ENCODE data around the gene SS18L1.
A peak's percentile ranks its signal among the peaks of the same experiment; 100 is the strongest.

SS18L1 gene

DNA sequence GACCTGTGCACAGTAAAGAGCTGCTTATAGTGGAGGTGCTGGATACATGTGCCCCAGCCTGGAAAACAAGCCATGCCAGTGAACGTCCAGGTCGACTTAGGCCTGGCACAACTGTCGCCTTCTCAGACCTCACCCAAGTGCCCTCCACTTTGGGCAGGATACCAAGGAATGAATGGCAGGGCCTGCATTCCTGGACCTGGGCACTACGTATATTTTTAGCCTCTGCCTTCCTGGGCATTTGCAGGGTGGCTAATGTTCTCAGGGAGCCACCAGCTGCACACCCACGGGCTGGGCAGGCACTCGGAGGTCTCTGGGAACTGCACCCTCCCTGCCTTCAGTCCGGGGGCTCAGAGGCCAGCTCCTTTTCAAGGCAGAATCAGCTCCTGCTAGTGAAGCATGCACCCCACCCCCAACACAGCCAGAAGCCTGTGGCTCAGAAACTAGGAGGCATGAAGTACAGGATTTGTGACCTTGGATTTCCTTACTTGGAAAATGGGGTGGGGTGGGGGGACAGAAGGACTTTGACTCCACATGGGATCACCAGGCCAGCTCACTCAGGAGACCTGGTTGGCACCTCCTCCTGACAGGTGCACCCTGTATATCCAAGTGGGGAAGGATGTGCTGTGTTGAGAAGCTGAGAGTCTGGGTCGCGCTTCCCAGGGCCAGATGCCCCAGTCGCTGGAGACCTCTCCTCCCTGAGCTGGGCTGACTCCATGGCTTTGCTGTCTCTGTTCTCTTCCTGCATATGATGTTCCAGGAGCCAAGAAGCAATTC is 23.8 kb upstream of the SS18L1 start:
- no peak for DNase-seq (ENCODE audit: low spot score)

DNA sequence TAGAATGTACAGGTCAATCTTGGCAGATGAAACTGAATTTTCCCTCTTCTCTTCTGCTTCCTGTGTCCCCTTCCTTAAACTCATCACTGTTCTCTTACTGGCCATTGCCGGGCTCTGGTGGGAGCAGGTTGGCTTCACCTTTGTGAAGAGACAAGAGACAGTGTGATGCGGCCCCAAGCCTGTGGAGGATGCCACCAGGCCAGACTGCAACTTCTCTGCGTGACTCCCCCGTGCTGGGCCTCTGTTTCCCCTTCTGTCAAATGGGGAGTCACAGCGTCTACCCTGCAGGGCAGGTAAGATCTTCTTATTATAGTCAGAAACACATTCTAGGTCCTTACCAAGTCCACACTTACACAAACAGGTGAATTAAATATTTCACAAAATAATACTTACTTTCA is 23.2 kb upstream of the SS18L1 start:
- no peak for DNase-seq (ENCODE audit: low spot score)

- DNase-seq (ENCODE audit: low spot score): no peak
Observed at GRCh38 chr20:62120990-62121775, 22.4 kb upstream of the SS18L1 start.

DNA sequence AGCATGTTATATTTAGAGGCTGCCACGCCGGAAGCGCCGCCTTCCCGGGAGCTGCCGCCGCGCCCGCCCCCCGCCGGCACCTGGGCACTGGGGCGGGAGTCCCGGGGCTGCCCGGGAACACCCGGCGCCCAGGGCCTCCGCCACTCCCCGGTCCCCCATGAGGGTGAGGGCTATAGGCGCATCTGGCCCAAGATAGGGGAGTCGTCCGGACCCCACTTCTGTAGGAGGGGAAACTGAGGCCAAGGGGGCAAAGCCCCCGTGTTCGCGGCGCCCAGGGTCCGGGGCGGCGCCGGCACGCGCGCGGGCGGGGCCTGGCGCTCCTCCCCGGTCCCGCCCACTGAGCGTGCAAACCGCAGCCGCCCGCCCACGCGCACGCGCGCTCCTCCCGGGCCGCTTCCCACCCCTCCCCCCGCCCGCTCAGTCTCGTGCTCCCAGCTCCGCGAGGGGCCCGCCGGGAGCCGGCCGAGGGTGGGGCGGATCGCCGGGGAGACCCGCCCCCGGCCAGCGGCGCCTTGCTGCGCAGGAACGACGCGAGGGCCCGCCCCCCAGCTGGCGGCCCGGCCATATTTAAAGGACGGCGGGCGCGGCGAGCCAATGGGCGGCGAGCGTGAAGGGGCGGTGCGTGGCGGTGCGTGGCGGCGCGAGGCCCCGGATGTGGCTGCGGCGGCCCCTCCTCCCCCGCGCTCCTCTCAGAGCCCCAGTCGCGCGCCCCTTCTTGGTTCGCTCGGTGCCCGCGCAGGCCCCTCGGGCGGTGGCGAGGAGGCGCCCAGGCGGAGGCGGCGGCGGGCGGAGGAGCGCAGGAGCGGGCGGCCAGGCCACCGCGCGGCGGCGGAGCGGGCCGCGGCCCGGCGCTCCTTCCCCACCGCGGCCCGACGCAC is 21.6 kb upstream of the SS18L1 start, which contains the start of gene LSM14B:
TSS of gene LSM14B (plus strand) at position 700 of the 878 bp plus-strand sequence. CDS start 192 bp downstream, outside the sequence.
- peak; percentile 99 for DNase-seq (ENCODE audit: low spot score)

GRCh38 chr20:62122654-62123449 is 20.7 kb upstream of the SS18L1 start:
- peak; percentile 75 for DNase-seq (ENCODE audit: low spot score)

GRCh38 chr20:62123450-62124118 is 20.0 kb upstream of the SS18L1 start:
- DNase-seq (ENCODE audit: low spot score): no peak

DNA sequence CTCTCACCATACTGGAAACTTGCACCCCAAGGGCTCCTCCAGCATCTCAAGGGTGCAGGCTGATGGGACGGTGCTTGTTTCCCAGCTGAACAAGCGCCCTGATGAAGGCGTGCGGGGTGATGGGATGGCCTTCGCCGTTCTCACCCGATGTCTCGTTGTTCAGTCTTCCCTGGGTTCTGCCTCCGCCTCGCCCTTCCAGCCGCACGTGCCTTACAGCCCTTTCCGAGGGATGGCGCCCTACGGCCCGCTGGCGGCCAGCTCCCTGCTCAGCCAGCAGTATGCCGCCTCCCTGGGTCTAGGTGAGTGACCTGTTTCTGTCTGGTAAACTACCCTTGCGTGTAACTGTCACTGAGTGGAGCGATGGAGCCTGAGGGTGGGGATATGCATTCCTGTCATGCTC is 17.4 kb upstream of the SS18L1 start:
- DNase-seq (ENCODE audit: low spot score): no peak

- no peak for DNase-seq (ENCODE audit: low spot score)
Observed at GRCh38 chr20:62127799-62128198, 15.8 kb upstream of the SS18L1 start.

- DNase-seq (ENCODE audit: low spot score): no peak
Observed at GRCh38 chr20:62128502-62128901, 15.1 kb upstream of the SS18L1 start.

GRCh38 chr20:62129731-62130531 is 13.6 kb upstream of the SS18L1 start:
- DNase-seq (ENCODE audit: low spot score): no peak

GRCh38 chr20:62131560-62132320 is 11.8 kb upstream of the SS18L1 start:
- no peak for DNase-seq (ENCODE audit: low spot score)

DNA sequence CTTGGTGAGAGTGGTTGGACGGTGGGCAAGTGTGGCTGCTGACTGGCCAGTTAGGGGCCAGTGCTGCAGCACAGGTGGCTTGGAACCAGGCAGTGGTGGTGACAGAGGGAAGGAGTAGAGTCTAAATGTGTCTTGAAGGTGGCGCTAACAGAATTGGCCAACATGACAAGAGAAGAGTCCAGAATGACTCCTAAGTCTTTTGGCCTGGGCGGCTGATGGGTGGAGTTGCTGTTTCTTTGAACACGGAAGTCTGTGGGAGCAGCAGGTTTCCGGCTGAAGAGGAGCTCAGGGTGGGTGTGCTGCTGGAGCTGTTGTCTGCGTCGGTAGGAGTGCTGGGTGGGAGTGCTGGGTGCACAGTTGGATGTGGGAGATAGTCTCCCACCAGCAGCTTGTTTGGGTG is 11.1 kb upstream of the SS18L1 start:
- DNase-seq (ENCODE audit: low spot score): no peak

DNA sequence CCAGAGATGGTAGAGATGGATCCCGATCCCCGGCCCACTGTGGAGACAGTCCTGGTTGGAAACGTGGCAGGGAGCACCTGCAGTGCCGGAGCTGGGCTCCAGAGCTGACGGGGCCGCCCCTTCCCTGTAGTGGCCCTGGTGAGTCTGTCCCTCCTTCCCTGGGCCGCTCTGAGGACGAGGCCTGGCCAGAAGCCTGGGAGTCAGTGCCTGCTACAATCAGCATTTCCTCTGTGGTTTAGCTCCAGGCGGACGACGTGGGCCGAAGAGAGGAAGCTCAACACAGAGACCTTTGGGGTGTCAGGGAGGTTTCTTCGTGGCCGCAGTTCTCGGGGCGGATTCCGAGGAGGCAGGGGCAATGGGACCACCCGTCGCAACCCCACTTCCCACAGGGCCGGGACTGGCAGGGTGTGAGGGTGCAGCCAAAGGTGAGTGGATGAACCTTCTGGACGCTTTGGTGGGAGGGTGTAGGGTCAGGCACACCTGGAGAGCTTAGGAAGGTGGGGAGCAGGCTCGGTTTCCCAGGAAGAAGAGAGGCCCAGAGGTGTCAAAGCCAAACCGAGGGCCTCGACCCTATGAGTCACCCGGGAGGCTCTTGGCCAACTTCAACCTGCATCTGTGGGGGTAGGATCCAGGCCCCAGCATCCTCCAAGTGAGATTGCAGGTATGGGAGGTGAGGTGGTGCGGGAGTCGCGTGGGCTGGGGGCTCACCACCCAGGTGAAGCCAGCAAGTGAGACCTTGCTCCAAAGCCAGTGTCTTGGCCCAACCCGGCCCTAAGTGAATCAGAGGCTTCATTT is 10.3 kb upstream of the SS18L1 start:
- no peak for DNase-seq (ENCODE audit: low spot score)

- no peak for DNase-seq (ENCODE audit: low spot score)
Observed at GRCh38 chr20:62133864-62134263, 9.7 kb upstream of the SS18L1 start.

DNA sequence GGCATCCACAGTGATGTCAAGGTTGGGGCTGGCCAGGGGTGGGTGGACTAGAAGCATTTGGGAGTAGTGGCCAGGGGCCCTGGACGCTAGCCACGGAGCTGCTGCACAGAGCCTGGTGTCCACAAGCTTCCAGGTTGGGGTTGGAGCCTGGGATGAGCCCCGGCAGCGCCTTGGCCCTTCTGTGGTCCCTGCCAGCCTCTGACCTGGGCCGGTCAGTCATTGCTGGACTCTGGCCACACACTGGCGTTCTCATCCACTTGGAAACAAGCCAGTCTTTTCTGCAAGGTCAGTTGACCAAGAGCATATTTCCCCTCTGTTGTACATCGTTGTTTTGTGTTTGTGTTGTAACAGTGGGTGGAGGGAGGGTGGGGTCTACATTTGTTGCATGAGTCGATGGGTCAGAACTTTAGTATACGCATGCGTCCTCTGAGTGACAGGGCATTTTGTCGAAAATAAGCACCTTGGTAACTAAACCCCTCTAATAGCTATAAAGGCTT is 8.8 kb upstream of the SS18L1 start:
- no peak for DNase-seq (ENCODE audit: low spot score)

DNA sequence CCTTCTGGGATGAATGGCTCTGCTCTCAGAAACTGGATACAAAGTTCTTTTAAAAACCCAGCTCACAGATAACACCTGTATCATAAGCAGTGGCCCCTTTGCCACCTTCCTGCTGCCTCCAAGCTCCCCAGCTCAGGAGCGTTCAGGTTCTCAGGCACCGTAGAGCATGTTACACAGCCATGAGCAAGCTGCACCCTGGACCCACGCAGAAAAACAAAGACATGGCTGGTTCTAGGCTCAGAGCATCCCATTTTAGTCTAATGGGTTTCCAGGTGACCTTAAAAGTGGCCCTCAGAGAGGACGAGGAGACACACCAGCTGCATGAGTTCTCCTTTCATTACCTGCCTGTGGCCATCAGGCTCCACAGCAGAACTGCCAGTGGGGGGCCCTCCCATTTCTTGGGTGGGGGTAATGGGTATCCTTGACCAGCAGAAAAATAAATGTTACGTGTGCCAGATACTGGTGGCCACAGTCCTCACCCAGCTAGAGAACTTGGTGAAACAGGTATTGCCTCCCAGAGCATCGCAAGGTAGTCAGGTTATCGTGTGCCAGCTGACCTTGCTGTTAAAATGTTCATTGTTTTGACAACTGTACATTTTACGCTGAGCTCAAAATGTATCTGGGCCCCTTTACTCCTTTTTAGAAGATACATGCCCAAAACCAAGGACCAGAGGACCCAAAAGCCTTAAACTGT is 7.8 kb upstream of the SS18L1 start:
- DNase-seq (ENCODE audit: low spot score): no peak

DNA sequence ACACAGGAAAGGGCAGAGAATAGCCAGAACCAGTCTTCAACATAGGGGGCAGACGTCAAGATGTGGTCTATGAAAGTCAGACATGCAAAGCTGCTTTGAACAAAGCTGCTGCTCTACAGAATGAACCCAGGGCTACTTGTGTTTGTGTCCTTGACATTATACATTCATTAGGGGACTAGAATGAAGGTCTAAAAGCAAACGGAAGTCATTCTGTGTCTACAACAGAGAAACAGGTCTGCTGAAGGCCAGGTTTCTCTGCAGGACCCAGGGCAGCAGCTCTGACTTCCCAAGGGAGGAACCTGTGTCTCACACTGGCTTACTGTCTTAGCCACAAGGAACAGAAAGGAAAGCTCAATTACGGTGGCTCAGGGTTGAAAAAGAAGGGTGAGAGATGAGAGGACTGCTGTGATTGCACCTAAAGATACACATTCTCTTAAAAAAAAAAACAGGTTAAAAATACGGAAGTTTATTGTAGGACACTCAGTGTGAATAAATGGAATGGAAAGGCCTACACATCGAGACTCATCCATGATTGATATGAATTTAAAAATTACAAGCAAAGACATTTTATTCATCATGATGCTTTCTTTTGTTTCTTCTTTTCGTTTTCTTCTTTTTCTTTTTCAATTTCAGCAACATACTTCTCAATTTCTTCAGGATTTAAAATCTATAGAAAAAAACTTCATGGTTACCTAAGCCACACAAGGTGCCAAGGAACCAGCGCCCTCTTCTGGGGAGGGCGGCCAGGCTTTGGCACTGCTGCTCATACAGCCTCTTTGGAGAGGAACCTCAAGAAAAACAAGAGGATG is 7.1 kb upstream of the SS18L1 start:
- DNase-seq (ENCODE audit: low spot score): no peak
